Measurements from ENCODE around the gene UBASH3B.

DNA sequence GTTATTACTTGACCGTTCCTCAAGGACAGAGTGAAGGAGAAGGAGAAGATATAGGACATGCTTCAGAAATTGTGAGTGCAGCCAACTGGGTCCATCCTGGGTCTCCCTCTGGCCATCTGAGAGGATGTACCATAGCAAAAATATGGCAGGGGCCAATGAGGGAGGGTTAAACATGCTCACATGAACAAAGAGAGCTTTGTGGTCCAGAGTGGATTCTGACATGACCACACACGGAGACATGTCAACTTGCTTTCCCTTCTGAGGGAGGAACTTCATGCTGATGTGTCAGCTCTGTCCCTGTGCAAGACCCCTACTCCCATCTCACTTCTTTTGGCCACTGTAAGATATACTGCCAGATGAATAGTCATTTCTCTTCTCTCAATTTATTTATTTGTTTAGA lies 3.0 kb upstream of the UBASH3B start:
- no peak for TF ChIP-seq CTCF (IDR thresholded peaks at IDR 0.05)
- no peak for TF ChIP-seq POLR2A (IDR thresholded peaks at IDR 0.05)
